NCI-H345 treated with DMSO at 0.1 percent for 48 hours (cell line): ENCODE data around the gene ECHDC3.

ENCODE experiments used
- DNase-seq: peaks from one replicate; lab custom pipeline; 2025; ENCODE audit not compliant: unreplicated experiment; lab: John Stamatoyannopoulos, UW

Gene ECHDC3

DNA sequence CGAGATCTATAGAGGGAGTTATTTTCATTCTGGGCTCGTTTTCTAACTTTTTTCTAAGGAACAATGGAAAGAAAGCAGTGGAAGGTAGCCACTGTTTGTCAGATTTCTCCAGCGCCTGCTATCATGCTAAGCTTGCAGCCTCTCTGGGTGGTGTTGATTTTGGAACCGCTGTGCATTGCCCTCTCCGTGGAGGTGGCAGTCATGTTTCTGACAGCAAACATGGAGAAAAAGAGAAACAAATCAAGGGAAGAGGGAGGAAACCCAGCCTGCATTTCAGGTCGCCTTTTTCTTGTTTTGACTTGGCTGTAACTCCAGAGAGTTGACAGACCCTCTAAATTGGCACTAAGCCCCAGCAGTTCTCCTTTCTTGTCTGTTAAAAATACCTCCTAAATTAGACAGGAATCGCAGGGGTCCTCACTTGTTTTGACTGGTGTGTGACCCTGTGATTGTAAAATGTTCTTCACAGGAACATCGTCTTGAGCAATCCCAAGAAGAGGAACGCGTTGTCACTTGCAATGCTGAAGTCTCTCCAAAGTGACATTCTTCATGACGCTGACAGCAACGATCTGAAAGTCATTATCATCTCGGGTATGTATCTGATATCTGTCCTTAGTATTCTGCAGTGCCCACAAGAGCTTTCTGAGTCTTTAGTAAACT, 4.8 kb downstream of the ECHDC3 start:
- no peak for DNase-seq

DNA sequence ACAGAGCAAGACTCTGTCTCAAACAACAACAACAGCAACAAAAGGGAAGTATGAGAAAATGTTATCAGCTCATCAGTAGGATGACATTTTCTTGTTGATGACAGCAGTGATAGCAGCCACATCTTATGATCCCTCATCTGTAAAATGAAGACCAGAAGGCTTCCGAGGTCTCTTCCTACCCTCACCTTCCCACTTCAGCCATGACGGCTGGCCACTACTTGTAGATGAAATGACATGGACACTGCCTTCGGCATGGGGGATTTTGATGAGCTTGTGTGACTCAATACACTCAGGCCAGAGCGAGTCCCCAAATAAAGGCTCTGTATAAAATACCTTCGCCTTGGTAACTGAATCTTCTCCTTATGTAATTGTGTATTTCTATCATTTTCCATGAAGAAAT, 6.7 kb downstream of the ECHDC3 start:
- DNase-seq = no peak

DNA sequence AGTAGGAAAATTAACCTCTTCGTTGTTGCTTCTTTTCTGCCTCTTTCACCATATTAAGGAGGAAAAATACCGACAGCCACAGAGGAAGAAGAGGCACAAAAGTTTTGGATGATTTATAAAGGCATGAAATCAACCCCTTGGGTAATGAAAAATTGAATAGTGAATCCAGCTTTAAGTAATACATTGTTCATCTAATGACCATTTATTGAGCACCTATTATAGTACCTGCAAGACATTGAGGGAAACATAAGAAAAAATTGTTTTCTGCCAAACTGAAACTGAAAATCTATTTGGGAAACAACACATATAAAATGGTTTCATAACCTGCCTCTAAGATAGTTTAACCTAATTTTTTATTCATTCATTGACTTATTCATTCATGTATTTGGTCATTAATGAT, 8.2 kb downstream of the ECHDC3 start:
- DNase-seq = no peak

DNA sequence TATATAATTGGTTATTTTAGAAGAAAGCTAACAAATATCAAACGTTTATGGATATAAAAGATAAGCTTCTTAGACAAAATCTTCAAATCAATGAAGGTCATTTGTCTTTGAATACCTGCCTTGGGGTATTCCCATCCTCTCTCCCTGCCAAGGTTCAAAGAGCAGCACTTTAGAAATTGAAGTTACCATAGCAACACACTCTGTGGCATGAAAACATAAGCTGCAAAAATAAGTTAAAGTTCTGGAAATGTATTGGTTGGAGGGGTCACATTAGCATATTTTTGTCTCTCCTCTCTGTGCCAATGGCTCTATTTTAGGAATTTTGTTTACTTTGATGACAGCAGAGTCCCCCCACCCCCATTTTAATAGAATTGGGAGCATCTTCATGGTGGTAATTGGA, 12.0 kb downstream of the ECHDC3 start:
- no peak for DNase-seq

DNA sequence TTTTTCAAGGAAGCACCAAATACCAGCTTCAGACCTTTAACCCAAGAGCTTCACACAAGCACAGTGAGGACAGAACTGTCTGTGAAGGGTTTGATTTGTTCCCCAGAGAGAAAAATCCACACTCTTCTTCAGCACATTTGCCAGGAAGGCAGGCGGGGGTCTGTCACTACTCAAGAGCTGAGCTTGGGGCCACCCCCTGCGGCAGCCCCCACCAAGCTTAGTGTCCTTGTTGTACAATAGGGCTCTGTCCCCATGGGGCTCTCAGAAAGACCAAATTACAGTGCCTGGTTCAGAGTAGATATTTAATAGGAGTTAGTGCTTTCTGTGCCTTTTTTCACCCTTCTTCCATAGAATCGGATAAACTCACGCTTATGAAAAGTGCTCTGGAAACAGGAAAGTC, 12.4 kb downstream of the ECHDC3 start:
- no peak for DNase-seq

DNA sequence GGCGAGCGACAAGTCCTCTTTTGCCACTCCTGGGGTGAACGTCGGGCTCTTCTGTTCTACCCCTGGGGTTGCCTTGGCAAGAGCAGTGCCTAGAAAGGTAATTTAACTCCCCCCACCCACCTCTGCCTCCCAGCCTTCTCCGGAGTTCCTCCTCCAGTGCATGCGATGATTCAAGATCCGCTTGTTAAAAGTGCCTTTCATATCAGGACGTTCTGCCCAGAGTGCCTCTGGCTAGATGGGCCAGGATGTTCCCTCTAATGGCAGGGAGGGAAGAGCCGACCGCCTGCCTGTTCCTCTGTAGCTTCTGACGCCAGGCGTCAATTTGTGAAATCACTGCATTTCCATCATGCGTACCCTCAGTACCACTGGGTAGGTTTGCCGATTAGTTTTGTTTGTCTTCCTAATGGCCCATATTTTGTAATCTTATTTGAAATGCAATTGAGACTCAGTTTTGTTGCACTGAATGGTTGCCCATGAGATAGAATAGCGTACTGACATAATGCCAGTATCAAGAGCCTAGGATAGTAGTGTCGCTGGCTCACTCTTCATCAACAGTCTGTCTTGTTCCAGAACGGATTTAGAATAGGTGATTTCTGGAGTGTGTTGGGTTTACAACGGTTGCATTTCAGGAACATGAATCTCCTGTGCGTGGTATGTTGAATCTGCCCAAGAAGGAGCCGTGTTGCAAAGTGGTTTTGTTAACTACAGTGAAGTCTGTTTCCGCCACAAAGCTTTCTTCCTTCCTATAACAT, 13.5 kb downstream of the ECHDC3 start:
- no peak for DNase-seq

DNA sequence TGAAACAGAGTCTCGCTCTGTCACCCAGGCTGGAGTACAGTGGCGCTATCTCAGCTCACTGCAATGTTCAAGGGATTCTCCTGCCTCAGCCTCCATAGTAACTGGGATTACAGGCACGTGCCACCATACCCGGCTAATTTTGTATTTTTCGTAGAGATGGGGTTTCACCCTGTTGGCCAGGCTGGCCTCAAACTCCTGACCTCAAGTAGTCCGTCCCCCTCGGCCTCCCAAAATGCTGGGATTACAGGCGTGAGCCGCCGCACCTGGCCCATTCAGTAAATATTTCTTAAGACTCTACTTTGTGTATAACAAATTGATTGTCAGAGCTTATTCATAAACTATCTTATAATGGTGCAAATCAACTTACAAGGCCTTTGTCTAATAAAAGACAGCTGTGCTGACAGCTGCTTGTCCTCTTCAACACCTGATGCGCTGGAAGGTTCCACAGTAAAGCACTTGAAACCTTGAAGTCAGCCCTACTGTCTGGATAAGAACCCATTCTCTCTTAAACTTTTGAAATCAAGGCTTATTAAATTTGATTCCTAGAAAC, 14.7 kb downstream of the ECHDC3 start:
- no peak for DNase-seq

DNA sequence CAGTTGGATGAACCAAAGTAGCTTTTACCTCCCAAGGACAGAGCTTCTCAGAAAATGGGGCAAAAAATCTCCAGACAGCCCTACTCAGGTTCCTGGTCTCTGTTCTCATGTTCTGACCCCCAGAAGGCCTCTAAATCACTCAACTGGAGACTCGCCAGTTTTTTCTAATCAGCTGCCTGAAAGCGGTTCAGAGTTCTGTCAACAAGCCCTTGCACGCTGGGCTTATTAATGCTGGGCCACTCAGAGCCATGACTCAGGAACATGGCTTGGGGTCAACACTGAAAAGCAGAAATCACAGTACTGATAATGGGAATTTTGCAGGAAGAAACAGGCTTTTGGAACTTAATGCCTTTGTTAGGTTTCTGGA, 15.3 kb downstream of the ECHDC3 start:
- peak; percentile 12 for DNase-seq

DNA sequence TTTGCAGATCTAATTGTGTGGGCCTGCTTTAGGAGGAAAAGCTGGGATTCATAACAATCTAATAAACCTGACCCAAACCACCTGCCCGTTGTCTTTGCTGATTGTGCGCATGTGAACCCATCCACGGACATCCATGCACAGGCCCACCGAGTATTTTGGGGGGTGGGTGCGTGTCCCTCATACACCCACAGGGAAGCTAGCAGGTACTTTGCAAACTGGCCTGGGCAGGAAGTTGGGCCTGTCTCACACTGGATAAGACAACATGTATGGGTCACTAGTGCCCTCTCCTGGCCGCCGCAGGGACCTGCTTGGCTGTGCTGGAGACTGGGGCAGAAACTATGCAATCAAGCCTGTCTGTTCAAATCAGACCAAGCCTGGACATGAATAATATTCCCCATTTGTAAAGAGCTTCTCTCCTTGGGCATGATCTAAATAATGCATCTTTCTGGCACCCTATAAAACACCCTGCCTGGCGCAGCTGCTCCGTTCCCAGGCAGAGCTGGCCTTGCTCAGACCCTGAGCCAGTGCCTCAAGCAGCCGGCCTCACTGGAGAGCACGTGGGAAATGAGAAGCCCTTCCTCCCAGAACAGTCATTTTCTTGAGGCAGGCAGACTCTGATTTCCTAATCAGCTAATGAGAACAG, 15.8 kb downstream of the ECHDC3 start:
- DNase-seq = peak; percentile 47

DNA sequence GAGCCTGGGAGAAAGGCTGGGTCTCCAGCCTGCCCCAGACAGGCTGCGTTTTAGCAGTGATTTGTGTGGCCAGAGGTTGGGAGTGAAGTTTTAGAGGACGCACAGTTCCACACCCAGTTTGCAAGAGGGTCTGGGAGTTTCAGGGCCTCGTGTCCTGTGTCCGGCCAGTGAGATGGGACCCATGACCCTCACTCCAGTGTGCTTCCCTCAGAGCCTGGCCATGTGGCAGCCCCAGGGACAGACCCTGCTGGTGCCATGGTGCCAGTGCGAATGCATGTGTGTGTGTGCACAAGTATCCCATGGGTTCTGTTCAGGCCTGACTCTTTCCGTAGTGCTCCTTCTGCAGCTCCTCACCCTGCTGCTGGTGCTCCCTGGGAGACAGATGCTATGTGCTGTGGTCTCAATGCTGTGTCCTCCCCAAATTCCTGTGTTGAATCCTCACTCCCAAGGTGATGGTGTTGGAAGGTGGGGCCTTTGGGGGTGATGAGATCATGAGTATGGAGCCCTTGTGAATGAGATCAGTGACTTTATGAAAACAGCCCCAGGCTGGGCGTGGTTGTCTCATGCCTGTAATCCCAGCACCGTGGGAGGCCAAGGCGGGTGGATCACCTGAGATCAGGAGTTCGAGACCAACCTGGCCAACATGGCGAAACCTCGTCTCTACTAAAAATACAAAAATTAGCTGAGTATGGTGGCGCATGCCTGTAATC, 16.5 kb downstream of the ECHDC3 start:
- no peak for DNase-seq

DNA sequence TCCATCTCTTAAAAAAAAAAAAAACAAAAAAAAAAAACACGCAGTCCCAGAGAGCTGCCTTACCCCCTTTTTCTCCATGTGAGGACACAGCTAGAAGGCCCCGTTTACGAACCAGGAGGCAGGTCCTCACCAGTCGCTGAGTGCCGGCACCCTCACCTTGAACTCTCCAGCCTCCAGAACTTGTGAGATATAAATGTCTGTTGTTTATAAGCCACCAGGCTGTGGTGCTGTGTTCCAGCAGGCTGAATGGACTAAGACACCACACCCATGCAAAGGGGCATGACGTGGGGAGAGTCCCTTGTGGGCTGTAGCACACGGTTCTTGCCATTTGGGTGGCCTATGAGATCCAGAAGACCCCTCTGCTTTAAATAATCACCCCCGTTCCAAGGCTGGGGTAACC, 17.2 kb downstream of the ECHDC3 start:
- no peak for DNase-seq

DNA sequence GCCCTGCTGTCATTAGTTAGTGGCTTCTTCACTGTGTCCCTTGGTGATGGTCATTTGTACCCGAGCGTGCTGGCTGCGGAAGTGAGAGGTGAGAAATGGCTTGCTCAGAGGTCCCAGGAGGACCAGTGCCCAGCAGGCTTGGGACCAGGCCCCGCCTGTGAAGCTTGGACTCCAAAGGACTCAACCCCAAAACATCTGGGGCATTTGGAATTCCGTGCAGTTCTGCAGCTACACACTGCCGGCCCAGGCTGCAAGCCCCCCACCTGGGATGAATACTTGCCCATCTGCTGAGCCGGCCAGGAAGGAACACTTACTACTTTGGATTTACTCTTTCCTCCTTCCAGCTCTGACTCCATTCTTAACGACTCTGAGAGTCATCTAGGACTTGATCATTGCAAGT, 18.0 kb downstream of the ECHDC3 start:
- DNase-seq = no peak

DNA sequence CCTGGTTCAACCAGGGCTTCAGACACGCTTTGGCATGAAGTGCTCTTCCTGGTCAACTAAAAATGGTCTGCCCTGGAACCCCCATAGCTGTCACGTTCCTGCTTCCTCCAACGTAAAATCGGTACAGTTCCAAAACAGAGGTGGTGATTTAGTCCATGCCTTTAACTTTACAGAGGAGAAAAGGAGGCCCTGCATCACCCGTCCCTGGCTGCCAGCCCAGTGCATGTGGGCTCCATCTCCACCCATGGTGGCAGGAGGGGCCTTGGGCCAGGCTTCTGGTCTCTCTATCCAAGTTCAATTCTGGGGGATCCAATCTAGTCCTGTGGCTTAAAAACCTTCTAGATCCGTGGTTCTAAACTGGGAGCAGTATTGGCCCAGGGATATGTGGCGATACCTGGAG, 18.7 kb downstream of the ECHDC3 start:
- DNase-seq = no peak

DNA sequence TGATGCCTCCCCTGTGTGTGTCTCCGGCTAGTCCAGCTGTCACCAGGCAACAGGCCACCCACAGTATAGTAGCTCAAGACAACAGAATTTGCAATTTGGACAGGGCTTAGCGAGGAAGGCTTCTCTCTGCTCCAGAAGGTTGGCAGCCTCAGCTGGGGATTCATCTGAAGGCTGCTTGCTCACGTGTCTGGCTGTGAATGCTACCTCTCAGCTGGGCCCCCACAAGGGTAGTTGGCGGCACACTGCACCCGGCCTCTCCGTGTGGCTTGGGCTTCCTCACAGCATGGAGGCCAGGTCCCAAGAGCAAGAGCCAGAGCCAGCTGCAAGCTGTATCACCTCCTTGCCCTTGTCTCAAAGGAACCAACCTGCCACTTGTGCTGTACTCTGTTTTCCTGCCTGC, 19.2 kb downstream of the ECHDC3 start:
- no peak for DNase-seq

DNA sequence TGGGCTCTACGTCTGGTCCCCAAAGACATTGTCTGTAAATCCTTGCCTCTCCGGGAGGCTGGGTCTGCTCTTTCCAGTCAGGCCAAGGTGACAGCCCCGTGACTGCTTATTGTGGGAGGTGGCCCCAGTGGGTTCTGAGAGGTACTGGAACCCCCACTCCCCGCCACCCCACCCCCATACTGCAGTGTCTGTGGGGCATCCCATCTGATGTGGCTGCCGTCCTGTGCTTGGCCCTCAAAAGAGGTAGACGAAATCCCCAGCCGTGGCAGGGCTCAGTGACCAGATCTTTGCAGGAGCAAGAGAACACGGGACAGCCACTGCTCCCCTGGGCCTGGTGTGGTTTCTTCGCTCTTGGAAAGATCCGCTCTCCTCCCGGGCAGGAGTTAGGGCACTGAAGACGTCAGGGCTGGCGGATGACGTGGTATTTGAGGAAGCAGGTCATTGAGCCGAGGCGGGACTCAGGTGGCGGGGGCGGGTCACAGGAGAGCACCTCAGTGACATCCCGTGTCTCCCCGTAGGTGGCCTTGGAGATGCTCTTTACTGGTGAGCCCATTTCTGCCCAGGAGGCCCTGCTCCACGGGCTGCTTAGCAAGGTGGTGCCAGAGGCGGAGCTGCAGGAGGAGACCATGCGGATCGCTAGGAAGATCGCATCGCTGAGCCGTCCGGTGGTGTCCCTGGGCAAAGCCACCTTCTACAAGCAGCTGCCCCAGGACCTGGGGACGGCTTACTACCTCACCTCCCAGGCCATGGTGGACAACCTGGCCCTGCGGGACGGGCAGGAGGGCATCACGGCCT, 20.7 kb downstream of the ECHDC3 start:
- no peak for DNase-seq

DNA sequence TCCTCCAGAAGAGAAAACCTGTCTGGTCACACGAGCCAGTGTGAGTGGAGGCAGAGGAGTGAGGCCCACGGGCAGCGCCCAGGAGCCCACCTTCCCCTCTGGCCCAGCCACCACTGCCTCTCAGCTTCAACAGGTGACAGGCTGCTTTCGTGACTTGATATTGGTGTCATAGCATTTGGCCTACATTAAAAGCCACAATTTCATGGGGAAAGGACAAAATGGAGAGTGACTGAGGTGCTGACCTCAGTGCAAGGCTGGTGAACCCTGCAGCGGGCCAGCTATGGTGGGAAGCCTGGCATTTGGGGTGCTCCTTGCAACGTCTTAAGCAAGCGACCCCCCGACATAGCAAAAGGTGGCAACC, 21.3 kb downstream of the ECHDC3 start:
- DNase-seq = no peak

DNA sequence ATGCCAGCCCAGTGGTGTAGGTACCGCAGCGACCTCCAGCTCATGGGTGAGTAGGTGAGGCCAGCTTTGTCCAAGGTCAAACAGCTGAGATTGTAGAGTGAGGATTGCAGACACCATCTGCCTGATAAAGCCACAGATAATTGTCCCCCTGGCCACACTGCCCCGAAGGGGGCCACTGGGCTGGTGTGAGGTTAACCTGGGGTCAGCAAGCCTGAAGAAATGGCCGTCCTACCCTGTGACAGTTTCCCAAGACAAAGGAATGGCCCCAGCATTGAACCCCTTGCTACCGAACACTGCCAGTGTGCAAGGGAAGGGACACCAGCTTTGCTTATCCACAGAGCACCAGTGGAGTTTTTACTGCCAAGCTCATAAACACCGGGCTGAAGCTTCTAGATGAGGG, 23.0 kb downstream of the ECHDC3 start:
- DNase-seq = no peak

DNA sequence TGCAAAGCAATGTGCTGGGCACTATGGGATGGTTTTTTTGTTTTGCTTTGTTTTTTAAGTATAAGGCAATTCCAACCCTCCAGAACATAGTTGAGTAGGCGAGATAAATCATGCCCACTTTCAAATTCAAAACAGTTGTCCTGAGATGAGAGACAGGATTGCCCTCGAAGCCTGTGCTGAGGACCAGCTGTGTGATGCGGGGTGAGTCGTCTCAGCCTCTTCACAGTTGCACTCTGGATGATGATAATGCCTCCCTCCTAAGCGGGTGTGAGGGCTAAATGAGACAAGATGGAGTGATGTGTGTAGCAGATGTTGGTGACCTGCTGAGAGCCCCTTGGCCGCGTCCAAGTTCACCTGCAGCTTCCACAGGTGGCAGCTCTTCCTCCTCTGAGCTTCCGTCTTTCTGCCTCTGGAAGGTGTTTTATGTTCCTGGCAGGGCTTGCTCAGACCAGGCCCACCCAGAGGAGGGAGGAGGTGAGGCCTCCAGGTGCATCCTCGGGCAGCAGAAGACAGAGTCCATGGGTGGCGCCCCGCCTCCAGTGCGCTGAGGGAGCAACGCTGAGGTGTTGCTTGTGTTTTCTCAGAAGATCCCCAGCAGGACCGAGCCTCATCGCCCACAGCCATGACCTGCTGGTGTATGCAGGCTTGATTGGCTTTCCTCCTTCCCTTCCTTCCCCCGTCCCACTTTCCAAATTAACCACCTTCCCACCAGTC, 30.6 kb downstream of the ECHDC3 start:
- no peak for DNase-seq

DNA sequence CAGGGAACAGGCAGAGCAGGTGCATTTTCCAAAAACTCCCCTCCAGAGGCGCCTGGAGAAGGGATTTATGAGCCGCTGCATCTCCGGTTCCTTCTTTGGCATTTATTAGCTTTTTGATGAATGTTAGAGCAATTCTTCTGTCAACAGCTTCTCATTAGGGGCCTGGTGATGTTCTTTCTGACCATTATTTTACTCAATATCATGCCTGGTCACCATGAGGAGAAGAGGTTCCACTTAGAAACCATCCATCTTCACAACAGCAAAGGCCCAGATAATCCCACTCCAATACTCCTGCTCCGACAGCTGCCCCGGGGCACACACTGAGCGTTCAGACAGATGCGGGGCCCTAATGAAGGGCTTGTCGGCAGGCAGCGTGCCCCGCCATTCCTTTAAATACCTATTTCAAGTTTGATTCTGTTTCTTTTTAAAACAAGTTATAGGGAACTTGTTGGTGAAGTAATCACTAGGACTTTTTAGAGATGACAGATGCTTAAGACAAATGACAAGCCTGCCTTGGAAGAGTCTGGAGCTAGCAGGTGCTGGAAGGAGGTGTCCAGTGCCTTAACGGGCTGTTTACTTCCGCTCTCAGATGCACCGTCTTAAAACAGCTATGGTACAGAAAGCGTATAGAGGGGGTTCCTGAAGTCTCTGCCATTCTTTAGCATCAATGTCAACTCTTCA, 31.7 kb downstream of the ECHDC3 start:
- DNase-seq = no peak

DNA sequence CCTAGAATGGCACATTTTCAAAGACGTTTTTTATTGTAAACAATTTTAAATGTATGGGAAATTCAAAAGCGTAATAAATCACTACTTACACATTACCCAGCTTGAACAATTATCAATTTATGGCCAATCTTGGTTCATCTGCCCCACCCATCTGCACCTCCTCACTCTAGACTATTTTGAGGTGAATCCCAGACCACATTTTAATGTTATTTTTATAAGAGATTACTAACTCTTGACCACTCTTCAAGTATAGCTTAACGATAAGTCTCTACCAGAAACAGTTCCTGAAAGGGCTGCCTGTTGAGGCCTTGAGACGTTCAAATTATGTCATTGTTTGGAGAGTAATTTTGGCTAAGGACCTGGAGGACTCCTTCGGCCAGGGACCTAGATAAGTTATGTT, 33.2 kb downstream of the ECHDC3 start:
- no peak for DNase-seq
